HepG2 (cell line): ENCODE measurements around the gene GSK3A. TPM values are rescaled to one million over a fixed set of nuclear protein-coding genes. Genes with fewer than 3 reads are reported as not detected.

ENCODE experiments used
- DNMT1 ChIP-seq: sonication (generic); formaldehyde crosslinking; IDR thresholded peaks from 2 replicates; pipeline ENCODE4 v1.5.1; 2020; ENCODE audit warnings: mild to moderate bottlenecking, missing genetic modification reagents
- FOXO1 ChIP-seq: sonication (generic); formaldehyde crosslinking; IDR thresholded peaks from 2 replicates; pipeline ENCODE4 v1.4.0; 2020; ENCODE audit warnings: missing genetic modification reagents
- GFI1 ChIP-seq: sonication (generic); formaldehyde crosslinking; IDR thresholded peaks from 2 replicates; pipeline ENCODE4 v1.5.0; 2020; ENCODE audit warnings: missing genetic modification reagents, mild to moderate bottlenecking, borderline replicate concordance
- ISL2 ChIP-seq: sonication (generic); formaldehyde crosslinking; IDR thresholded peaks from 2 replicates; pipeline ENCODE4 v1.5.0; 2020; ENCODE audit warnings: missing genetic modification reagents
- RCOR2 ChIP-seq: IDR thresholded peaks from 2 replicates; pipeline ENCODE4 v1.6.1; 2016; ENCODE audit warnings: missing biosample characterization, missing genetic modification reagents
- RFXAP ChIP-seq: sonication (generic); formaldehyde crosslinking; IDR thresholded peaks from 2 replicates; pipeline ENCODE4 v1.4.0; 2020; ENCODE audit warnings: missing genetic modification reagents, borderline replicate concordance
- TEAD3 ChIP-seq: optimal IDR thresholded peaks from 2 replicates; pipeline ENCODE3; 2016; ENCODE audit warnings: borderline replicate concordance
- ZNF256 ChIP-seq: sonication (generic); formaldehyde crosslinking; conservative IDR thresholded peaks from 2 replicates; pipeline ENCODE4 v1.4.0; 2020; ENCODE audit warnings: missing genetic modification reagents
- ZNF44 ChIP-seq: sonication (generic); formaldehyde crosslinking; IDR thresholded peaks from 2 replicates; pipeline ENCODE4 v1.5.1; 2020; ENCODE audit warnings: mild to moderate bottlenecking, missing genetic modification reagents
- ZNF841 ChIP-seq: sonication (generic); formaldehyde crosslinking; IDR thresholded peaks from 2 replicates; pipeline ENCODE4 v1.8.1; 2023; ENCODE audit warnings: missing genetic modification reagents, borderline replicate concordance
- polyA plus RNA-seq, 8 experiments: library from polyadenylated mRNA; depleted of rRNA in 3 of 8; stranded (reverse) in 7 of 8; unstranded in 1 of 8; fragments of >200 nt; fragmentation: Illumina TruSeq in 4 of 8; extraction: Trizol in 4 of 8; gene quantifications; 2 replicates each; pipeline versions ENCODE4 v1.2.1 to v1.2.3, GENCODE V29; 2011 to 2016; ENCODE audit warnings: low read depth in 4 of 8, missing spikeins in 1 of 8, mixed read lengths in 1 of 8; ENCODE audit not compliant: insufficient read depth in 1 of 8
- total RNA-seq, 5 experiments: library from RNA; depleted of rRNA; stranded (reverse); fragments of >200 nt; fragmentation: Illumina TruSeq; extraction: Trizol; gene quantifications; 2 replicates each; pipeline ENCODE4 v1.2.3, GENCODE V29; 2016; ENCODE audit warnings: low read depth in 1 of 5
- TF ChIP-seq, protein P1 (sequence below): sonication (generic); formaldehyde crosslinking; IDR thresholded peaks from 2 replicates; pipeline ENCODE4 v1.4.0; 2020; ENCODE audit warnings: mild to moderate bottlenecking, missing genetic modification reagents, borderline replicate concordance
- TF ChIP-seq, protein P2 (sequence below): IDR thresholded peaks from 2 replicates; pipeline ENCODE4 v1.6.1; 2016; ENCODE audit warnings: low read depth
- TF ChIP-seq, protein P3 (sequence below): sonication (generic); formaldehyde crosslinking; IDR thresholded peaks from 2 replicates; pipeline ENCODE4 v1.8.0; 2022; ENCODE audit warnings: missing genetic modification reagents, mild to moderate bottlenecking, borderline replicate concordance
- TF ChIP-seq, protein P4 (sequence below): sonication (generic); formaldehyde crosslinking; IDR thresholded peaks from 2 replicates; pipeline ENCODE4 v1.8.1; 2023; ENCODE audit warnings: missing genetic modification reagents, mild to moderate bottlenecking, borderline replicate concordance
- TF ChIP-seq, protein P5 (sequence below): sonication (generic); formaldehyde crosslinking; IDR thresholded peaks from 2 replicates; pipeline ENCODE4 v1.4.0; 2020; ENCODE audit warnings: missing genetic modification reagents, borderline replicate concordance

The GSK3A gene
- total and polyA plus RNA-seq, 2 of the 13 experiments (the other 11 are each of a cell fraction or from before 2014, with no cell fraction given), result 16.9 to 52.5 TPM

DNA sequence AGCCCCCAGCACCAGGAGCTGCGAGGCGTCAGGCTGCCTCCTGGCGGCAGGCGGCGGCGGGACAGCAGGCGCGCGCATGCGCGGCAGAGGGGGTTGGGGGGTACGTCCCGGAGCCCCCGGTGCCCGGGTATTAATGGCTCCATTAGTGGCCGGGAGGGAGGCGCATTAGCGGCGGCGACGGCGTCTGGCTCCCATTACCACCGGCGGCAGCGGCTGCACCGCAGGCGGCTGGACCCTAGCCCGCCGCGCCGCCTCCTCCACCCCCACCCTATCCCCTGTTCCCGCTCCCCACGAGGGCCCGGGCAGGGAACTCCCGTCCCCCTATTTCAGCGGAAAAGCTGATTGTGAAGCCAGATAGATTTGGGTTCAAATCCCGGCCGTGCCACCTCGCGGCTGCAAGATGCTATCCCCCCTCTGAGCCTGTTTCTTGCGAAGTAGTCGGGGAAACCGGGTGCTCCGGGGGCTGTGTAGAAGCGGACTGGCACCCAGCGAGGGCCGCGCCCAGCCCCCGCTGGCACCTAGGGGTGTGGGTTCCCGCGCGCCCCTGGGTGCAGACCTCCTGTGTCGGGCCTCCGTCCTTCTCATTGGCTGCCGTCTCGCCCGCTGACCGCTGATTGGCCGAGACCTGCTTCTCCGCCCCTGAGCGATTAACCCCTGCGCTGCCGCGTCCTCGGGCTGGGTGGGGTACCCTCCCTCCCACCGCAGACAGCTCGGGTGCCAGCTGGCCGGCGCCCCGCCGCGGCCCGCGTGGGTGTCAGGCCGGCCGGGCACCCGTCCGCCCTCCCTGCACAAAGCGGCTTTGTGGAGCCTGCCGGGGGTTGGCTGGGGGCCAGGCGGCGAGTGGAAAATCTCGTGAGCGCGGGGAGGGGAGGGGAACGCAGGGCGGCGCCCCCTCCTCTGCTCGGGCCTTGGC lies 37.8 kb upstream of the GSK3A start (continued):
- TF ChIP-seq, protein P1, sequence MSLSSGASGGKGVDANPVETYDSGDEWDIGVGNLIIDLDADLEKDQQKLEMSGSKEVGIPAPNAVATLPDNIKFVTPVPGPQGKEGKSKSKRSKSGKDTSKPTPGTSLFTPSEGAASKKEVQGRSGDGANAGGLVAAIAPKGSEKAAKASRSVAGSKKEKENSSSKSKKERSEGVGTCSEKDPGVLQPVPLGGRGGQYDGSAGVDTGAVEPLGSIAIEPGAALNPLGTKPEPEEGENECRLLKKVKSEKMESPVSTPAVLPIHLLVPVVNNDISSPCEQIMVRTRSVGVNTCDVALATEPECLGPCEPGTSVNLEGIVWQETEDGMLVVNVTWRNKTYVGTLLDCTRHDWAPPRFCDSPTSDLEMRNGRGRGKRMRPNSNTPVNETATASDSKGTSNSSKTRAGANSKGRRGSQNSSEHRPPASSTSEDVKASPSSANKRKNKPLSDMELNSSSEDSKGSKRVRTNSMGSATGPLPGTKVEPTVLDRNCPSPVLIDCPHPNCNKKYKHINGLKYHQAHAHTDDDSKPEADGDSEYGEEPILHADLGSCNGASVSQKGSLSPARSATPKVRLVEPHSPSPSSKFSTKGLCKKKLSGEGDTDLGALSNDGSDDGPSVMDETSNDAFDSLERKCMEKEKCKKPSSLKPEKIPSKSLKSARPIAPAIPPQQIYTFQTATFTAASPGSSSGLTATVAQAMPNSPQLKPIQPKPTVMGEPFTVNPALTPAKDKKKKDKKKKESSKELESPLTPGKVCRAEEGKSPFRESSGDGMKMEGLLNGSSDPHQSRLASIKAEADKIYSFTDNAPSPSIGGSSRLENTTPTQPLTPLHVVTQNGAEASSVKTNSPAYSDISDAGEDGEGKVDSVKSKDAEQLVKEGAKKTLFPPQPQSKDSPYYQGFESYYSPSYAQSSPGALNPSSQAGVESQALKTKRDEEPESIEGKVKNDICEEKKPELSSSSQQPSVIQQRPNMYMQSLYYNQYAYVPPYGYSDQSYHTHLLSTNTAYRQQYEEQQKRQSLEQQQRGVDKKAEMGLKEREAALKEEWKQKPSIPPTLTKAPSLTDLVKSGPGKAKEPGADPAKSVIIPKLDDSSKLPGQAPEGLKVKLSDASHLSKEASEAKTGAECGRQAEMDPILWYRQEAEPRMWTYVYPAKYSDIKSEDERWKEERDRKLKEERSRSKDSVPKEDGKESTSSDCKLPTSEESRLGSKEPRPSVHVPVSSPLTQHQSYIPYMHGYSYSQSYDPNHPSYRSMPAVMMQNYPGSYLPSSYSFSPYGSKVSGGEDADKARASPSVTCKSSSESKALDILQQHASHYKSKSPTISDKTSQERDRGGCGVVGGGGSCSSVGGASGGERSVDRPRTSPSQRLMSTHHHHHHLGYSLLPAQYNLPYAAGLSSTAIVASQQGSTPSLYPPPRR (CRISPR knock-in tag), result no peak
- TF ChIP-seq, protein P2, sequence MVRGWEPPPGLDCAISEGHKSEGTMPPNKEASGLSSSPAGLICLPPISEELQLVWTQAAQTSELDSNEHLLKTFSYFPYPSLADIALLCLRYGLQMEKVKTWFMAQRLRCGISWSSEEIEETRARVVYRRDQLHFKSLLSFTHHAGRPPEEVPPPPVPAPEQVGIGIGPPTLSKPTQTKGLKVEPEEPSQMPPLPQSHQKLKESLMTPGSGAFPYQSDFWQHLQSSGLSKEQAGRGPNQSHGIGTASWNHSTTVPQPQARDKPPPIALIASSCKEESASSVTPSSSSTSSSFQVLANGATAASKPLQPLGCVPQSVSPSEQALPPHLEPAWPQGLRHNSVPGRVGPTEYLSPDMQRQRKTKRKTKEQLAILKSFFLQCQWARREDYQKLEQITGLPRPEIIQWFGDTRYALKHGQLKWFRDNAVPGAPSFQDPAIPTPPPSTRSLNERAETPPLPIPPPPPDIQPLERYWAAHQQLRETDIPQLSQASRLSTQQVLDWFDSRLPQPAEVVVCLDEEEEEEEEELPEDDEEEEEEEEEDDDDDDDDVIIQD, result no peak
- TF ChIP-seq DNMT1 (CRISPR knock-in tag) (no peak; the same call in 1 of the 2 replicates), RCOR2 (CRISPR knock-in tag) (no peak), FOXO1 (CRISPR knock-in tag) (no peak), ZNF256 (no peak), ZNF44 (CRISPR knock-in tag) (0 out of 2 replicates have a peak, but pooled peaks have one; percentile 25), ISL2 (CRISPR knock-in tag) (peak; percentile 30), RFXAP (CRISPR knock-in tag) (peak; percentile 96), TEAD3 (no peak), ZNF841 (no peak), GFI1 (CRISPR knock-in tag) (peak; percentile 56; the same call in 1 of the 2 replicates)
- TF ChIP-seq, protein P3, sequence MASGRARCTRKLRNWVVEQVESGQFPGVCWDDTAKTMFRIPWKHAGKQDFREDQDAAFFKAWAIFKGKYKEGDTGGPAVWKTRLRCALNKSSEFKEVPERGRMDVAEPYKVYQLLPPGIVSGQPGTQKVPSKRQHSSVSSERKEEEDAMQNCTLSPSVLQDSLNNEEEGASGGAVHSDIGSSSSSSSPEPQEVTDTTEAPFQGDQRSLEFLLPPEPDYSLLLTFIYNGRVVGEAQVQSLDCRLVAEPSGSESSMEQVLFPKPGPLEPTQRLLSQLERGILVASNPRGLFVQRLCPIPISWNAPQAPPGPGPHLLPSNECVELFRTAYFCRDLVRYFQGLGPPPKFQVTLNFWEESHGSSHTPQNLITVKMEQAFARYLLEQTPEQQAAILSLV (CRISPR knock-in tag), result peak; percentile 26; the same call in 1 of the 2 replicates
- TF ChIP-seq, protein P4, sequence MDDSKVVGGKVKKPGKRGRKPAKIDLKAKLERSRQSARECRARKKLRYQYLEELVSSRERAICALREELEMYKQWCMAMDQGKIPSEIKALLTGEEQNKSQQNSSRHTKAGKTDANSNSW (CRISPR knock-in tag), result no peak
- TF ChIP-seq, protein P5, sequence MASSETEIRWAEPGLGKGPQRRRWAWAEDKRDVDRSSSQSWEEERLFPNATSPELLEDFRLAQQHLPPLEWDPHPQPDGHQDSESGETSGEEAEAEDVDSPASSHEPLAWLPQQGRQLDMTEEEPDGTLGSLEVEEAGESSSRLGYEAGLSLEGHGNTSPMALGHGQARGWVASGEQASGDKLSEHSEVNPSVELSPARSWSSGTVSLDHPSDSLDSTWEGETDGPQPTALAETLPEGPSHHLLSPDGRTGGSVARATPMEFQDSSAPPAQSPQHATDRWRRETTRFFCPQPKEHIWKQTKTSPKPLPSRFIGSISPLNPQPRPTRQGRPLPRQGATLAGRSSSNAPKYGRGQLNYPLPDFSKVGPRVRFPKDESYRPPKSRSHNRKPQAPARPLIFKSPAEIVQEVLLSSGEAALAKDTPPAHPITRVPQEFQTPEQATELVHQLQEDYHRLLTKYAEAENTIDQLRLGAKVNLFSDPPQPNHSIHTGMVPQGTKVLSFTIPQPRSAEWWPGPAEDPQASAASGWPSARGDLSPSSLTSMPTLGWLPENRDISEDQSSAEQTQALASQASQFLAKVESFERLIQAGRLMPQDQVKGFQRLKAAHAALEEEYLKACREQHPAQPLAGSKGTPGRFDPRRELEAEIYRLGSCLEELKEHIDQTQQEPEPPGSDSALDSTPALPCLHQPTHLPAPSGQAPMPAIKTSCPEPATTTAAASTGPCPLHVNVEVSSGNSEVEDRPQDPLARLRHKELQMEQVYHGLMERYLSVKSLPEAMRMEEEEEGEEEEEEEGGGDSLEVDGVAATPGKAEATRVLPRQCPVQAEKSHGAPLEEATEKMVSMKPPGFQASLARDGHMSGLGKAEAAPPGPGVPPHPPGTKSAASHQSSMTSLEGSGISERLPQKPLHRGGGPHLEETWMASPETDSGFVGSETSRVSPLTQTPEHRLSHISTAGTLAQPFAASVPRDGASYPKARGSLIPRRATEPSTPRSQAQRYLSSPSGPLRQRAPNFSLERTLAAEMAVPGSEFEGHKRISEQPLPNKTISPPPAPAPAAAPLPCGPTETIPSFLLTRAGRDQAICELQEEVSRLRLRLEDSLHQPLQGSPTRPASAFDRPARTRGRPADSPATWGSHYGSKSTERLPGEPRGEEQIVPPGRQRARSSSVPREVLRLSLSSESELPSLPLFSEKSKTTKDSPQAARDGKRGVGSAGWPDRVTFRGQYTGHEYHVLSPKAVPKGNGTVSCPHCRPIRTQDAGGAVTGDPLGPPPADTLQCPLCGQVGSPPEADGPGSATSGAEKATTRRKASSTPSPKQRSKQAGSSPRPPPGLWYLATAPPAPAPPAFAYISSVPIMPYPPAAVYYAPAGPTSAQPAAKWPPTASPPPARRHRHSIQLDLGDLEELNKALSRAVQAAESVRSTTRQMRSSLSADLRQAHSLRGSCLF (CRISPR knock-in tag), result no peak
